HepG2 (cell line): Measurements from ENCODE around the gene TRMT2A. TPM values are rescaled to one million over a fixed set of nuclear protein-coding genes. Genes with fewer than 3 reads are reported as not detected.

ENCODE experiments used
- ARID4A ChIP-seq: sonication (generic); formaldehyde crosslinking; IDR thresholded peaks from 2 replicates; pipeline ENCODE4 v1.5.0; 2020; ENCODE audit warnings: mild to moderate bottlenecking, missing genetic modification reagents, borderline replicate concordance
- CBX1 ChIP-seq: IDR thresholded peaks from one replicate; pipeline ENCODE4 v1.6.1; 2016; ENCODE audit warnings: antibody characterized with exemption, low read depth
- CHD4 ChIP-seq: fragments of 200-600 bp; sonication (generic); IDR thresholded peaks from 2 replicates; pipeline ENCODE4 v1.7.0; 2017; ENCODE audit warnings: mild to moderate bottlenecking, low read length, borderline replicate concordance
- ETV5 ChIP-seq: IDR thresholded peaks from 2 replicates; pipeline ENCODE4 v1.6.1; 2018; ENCODE audit warnings: missing biosample characterization, missing genetic modification reagents, inconsistent platforms, borderline replicate concordance
- GATAD1 ChIP-seq: IDR thresholded peaks from 2 replicates; pipeline ENCODE4 v1.6.1; 2016; ENCODE audit warnings: missing genetic modification reagents, missing compliant biosample characterization
- HDAC1 ChIP-seq: sonication (generic); formaldehyde crosslinking; IDR thresholded peaks from 2 replicates; pipeline ENCODE4 v1.5.1; 2020; ENCODE audit warnings: mild to moderate bottlenecking, missing genetic modification reagents
- JUN ChIP-seq: sonication (generic); formaldehyde crosslinking; IDR thresholded peaks from 2 replicates; pipeline ENCODE4 v1.4.0; 2020; ENCODE audit warnings: mild to moderate bottlenecking, missing genetic modification reagents
- KDM5B ChIP-seq: sonication (generic); formaldehyde crosslinking; IDR thresholded peaks from 2 replicates; pipeline ENCODE4 v1.4.0; 2020; ENCODE audit warnings: missing genetic modification reagents, mild to moderate bottlenecking, borderline replicate concordance
- MTA1 ChIP-seq: sonication (generic); formaldehyde crosslinking; IDR thresholded peaks from 2 replicates; pipeline ENCODE4 v1.4.0; 2020; ENCODE audit warnings: missing genetic modification reagents, mild to moderate bottlenecking, borderline replicate concordance
- PATZ1 ChIP-seq: sonication (generic); formaldehyde crosslinking; IDR thresholded peaks from 2 replicates; pipeline ENCODE4 v1.4.0; 2020; ENCODE audit warnings: missing genetic modification reagents
- PBX3 ChIP-seq: sonication (generic); formaldehyde crosslinking; IDR thresholded peaks from 2 replicates; pipeline ENCODE4 v1.8.1; 2023; ENCODE audit warnings: missing genetic modification reagents, inconsistent platforms, borderline replicate concordance
- ZFY ChIP-seq: sonication (generic); formaldehyde crosslinking; IDR thresholded peaks from 2 replicates; pipeline ENCODE4 v1.4.0; 2020; ENCODE audit warnings: missing genetic modification reagents
- ZNF512 ChIP-seq: sonication (generic); formaldehyde crosslinking; IDR thresholded peaks from 2 replicates; pipeline ENCODE4 v1.4.0; 2020; ENCODE audit warnings: mild to moderate bottlenecking, missing genetic modification reagents
- ZNF746 ChIP-seq: sonication (generic); formaldehyde crosslinking; IDR thresholded peaks from 2 replicates; pipeline ENCODE4 v1.8.0; 2022; ENCODE audit warnings: mild to moderate bottlenecking, missing genetic modification reagents
- ZNF800 ChIP-seq: sonication (generic); formaldehyde crosslinking; IDR thresholded peaks from 2 replicates; pipeline ENCODE4 v1.4.0; 2020; ENCODE audit warnings: missing genetic modification reagents
- ZNF891 ChIP-seq: sonication (generic); formaldehyde crosslinking; IDR thresholded peaks from 2 replicates; pipeline ENCODE4 v1.5.0; 2020; ENCODE audit warnings: mild to moderate bottlenecking, missing genetic modification reagents
- polyA plus RNA-seq, 8 experiments: library from polyadenylated mRNA; depleted of rRNA in 3 of 8; stranded (reverse) in 7 of 8; unstranded in 1 of 8; fragments of >200 nt; fragmentation: Illumina TruSeq in 4 of 8; extraction: Trizol in 4 of 8; gene quantifications; 2 replicates each; pipeline versions ENCODE4 v1.2.1 to v1.2.3, GENCODE V29; 2011 to 2016; ENCODE audit warnings: low read depth in 4 of 8, missing spikeins in 1 of 8, mixed read lengths in 1 of 8; ENCODE audit not compliant: insufficient read depth in 1 of 8
- total RNA-seq, 5 experiments: library from RNA; depleted of rRNA; stranded (reverse); fragments of >200 nt; fragmentation: Illumina TruSeq; extraction: Trizol; gene quantifications; 2 replicates each; pipeline ENCODE4 v1.2.3, GENCODE V29; 2016; ENCODE audit warnings: low read depth in 1 of 5

The TRMT2A gene
- total and polyA plus RNA-seq, 2 of the 13 experiments (the other 11 are each of a cell fraction or from before 2014, with no cell fraction given) = 24.0 to 30.3 TPM

- peak; percentile 39; the same call in 1 of the 2 replicates for TF ChIP-seq ARID4A (CRISPR knock-in tag)
- TF ChIP-seq MTA1 (CRISPR knock-in tag) = no peak
- peak; percentile 42; the same call in 1 of the 2 replicates for TF ChIP-seq ZFY (CRISPR knock-in tag)
- TF ChIP-seq PATZ1 (CRISPR knock-in tag) = peak; percentile 94
- peak; percentile 36; the same call in 1 of the 2 replicates for TF ChIP-seq KDM5B (CRISPR knock-in tag)
- TF ChIP-seq ZNF800 = no peak
- no peak for TF ChIP-seq ETV5 (CRISPR knock-in tag)
- peak; percentile 19; the same call in 1 of the 2 replicates for TF ChIP-seq ZNF746 (CRISPR knock-in tag)
- peak; percentile 34; the same call in 1 of the 2 replicates for TF ChIP-seq ZNF891 (CRISPR knock-in tag)
- TF ChIP-seq PBX3 (CRISPR knock-in tag) = no peak
- 0 out of 2 replicates have a peak, but pooled peaks have one; percentile 12 for TF ChIP-seq HDAC1 (CRISPR knock-in tag)
- no peak for TF ChIP-seq JUN (CRISPR knock-in tag)
- no peak for TF ChIP-seq ZNF512 (CRISPR knock-in tag)
- TF ChIP-seq CHD4 = no peak
- peak; percentile 31; the same call in 1 of the 2 replicates for TF ChIP-seq GATAD1 (CRISPR knock-in tag)
- no peak for TF ChIP-seq CBX1
Observed at GRCh38 chr22:20130731-20131596, 13.9 kb upstream of the TRMT2A start (continued).
